A673 (cell line): Measurements from ENCODE around the gene PCBP3. TPM values are rescaled to one million over a fixed set of nuclear protein-coding genes. Genes with fewer than 3 reads are reported as not detected.

Experiments used
- BruUV-seq: library from RNA; stranded (reverse); fragments of 400-500 nt; replicated peaks from 2 replicates; lab custom pipeline; 2021; lab: Mats Ljungman, UMichigan
- CTCF ChIA-PET: fragments of 300-600 bp; sonication (Branson Sonifier 250); formaldehyde crosslinking; loops from one replicate; lab custom pipeline; 2022; ENCODE audit warnings: antibody characterized with exemption; lab: Charles Lee
- POLR2A ChIA-PET: fragments of 300-600 bp; sonication (Branson Sonifier 250); formaldehyde crosslinking; loops from one replicate; lab custom pipeline; 2022; ENCODE audit warnings: antibody characterized with exemption; ENCODE audit not compliant: low non-redundant PET; lab: Charles Lee
- DNase-seq: peaks from one replicate; pipeline ENCODE4 v3.0.0-alpha.2; 2015; ENCODE audit warnings: low spot score
- H3K27ac ChIP-seq: fragments of 200-600 bp; sonication (generic); 2 replicates; pipeline ENCODE4 v1.5.1; 2016; ENCODE audit warnings: mixed run types, low read depth, mild to moderate bottlenecking, mixed read lengths, antibody characterized with exemption, low read length; ENCODE audit not compliant: poor library complexity, severe bottlenecking
- H3K27me3 ChIP-seq: fragments of 200-600 bp; sonication (generic); replicated peaks from 2 replicates; pipeline ENCODE4 v1.6.1; 2017; ENCODE audit warnings: mixed run types, low read depth, mild to moderate bottlenecking, mixed read lengths, antibody characterized with exemption, low read length; ENCODE audit not compliant: insufficient read depth, poor library complexity
- H3K36me3 ChIP-seq: fragments of 200-600 bp; sonication (generic); 2 replicates; pipeline ENCODE4 v1.6.1; 2016; ENCODE audit warnings: mixed run types, mild to moderate bottlenecking, mixed read lengths, antibody characterized with exemption, low read length; ENCODE audit not compliant: insufficient read depth, poor library complexity, severe bottlenecking
- H3K4me1 ChIP-seq: fragments of 200-600 bp; sonication (generic); 2 replicates; pipeline ENCODE4 v1.6.1; 2017; ENCODE audit warnings: mixed run types, mild to moderate bottlenecking, mixed read lengths, antibody characterized with exemption, low read length; ENCODE audit not compliant: insufficient read depth, poor library complexity, severe bottlenecking
- H3K4me3 ChIP-seq: fragments of 200-600 bp; sonication (generic); 2 replicates; pipeline ENCODE4 v1.5.1; 2016; ENCODE audit warnings: low read depth, mixed run types, mild to moderate bottlenecking, mixed read lengths, low read length; ENCODE audit not compliant: poor library complexity, severe bottlenecking
- H3K9me3 ChIP-seq: fragments of 200-600 bp; sonication (generic); 2 replicates; pipeline ENCODE4 v1.6.1; 2016; ENCODE audit warnings: mixed run types, low read depth, mild to moderate bottlenecking, mixed read lengths, antibody characterized with exemption, low read length; ENCODE audit not compliant: poor library complexity, severe bottlenecking
- CTCF ChIP-seq: fragments of 300-800, 200-600 bp; sonication (generic); conservative IDR thresholded peaks from 2 replicates; pipeline ENCODE4 v1.5.1; 2017; ENCODE audit warnings: low read depth, mild to moderate bottlenecking, antibody characterized with exemption, low read length, moderate library complexity, mixed read lengths
- EZH2 ChIP-seq: fragments of 200-600 bp; sonication (generic); IDR thresholded peaks from 2 replicates; pipeline ENCODE4 v1.6.1; 2017; ENCODE audit warnings: borderline replicate concordance, low read depth, mild to moderate bottlenecking, mixed read lengths, antibody characterized with exemption, low read length; ENCODE audit not compliant: poor library complexity, severe bottlenecking
- intact Hi-C: fragments of 100-400 bp; cut with micrococcal nuclease; formaldehyde crosslinking; loops from one replicate; pipeline ENCODE4 v1.10.0; 2022; ENCODE audit not compliant: unreplicated experiment
- total RNA-seq: library from RNA; stranded (reverse); gene quantifications from 2 replicates; pipeline ENCODE4 v1.2.3, GENCODE V29; 2021

PCBP3 gene
- total RNA-seq, 1 experiment from 2014 or later, result 25.6 TPM

- intact Hi-C loops, result no loop called here
- ChIA-PET POLR2A (no interaction called here), CTCF (no interaction called here)
- H3K9me3 ChIP-seq, result no peaks in the 10 kb centered on the region
- H3K27me3 ChIP-seq, result no peaks in the 10 kb centered on the region
- H3K36me3 ChIP-seq, result no peaks in the 10 kb centered on the region
- no peak for DNase-seq
- H3K4me1 ChIP-seq, result no peaks in the 10 kb centered on the region
- BruUV-seq, result no TSS peak
- no peak overlapping the region for H3K27ac ChIP-seq
- H3K4me3 ChIP-seq, result no peak overlapping the region
- TF ChIP-seq EZH2 (no peak), CTCF (no peak)
Measured at GRCh38 chr21:45989355-45990048, 346.0 kb downstream of the PCBP3 start.

GRCh38 chr21:45990049-45990711 is 346.7 kb downstream of the PCBP3 start:
- intact Hi-C loops, result no loop called here
- Histone ChIP-seq H3K27ac (no peak overlapping the region), H3K36me3 (no peaks in the 10 kb centered on the region), H3K27me3 (no peaks in the 10 kb centered on the region), H3K9me3 (no peaks in the 10 kb centered on the region), H3K4me3 (no peak overlapping the region), H3K4me1 (no peaks in the 10 kb centered on the region)
- TF ChIP-seq EZH2 (no peak), CTCF (no peak)
- CTCF ChIA-PET, result no interaction called here
- POLR2A ChIA-PET, result no interaction called here
- no TSS peak for BruUV-seq
- no peak for DNase-seq

GRCh38 chr21:45990741-45991605 is 347.4 kb downstream of the PCBP3 start:
- Histone ChIP-seq H3K36me3 (no peaks in the 10 kb centered on the region), H3K4me3 (no peak overlapping the region), H3K27ac (no peak overlapping the region), H3K27me3 (no peaks in the 10 kb centered on the region), H3K9me3 (no peaks in the 10 kb centered on the region), H3K4me1 (no peaks in the 10 kb centered on the region)
- ChIA-PET CTCF (no interaction called here), POLR2A (no interaction called here)
- intact Hi-C loops, result no loop called here
- TF ChIP-seq CTCF (no peak), EZH2 (no peak)
- no peak for DNase-seq
- no TSS peak for BruUV-seq
